SJSA1 (cell line): ENCODE results near the gene PELI3. TPM values are rescaled to one million over a fixed set of nuclear protein-coding genes. Genes with fewer than 3 reads are reported as not detected.
"Not testable (repeated sequence)": the region's sequence is repeated elsewhere in the genome, so short reads cannot be mapped to it uniquely, and the experiment has no call there.

Experiments
- DNase-seq, 2 experiments: peaks; one replicate each; pipeline ENCODE4 v3.0.0-alpha.2; 2015 to 2020; ENCODE audit warnings: low spot score in 2 of 2, low read depth in 1 of 2
- H3K27ac ChIP-seq: fragments of 250-450 bp; sonication (Bioruptor Pico); 2 replicates; pipeline ENCODE4 v1.5.1; 2020; ENCODE audit warnings: mild to moderate bottlenecking, moderate library complexity
- H3K27me3 ChIP-seq: fragments of 250-450 bp; sonication (Bioruptor Pico); replicated peaks from 2 replicates; pipeline ENCODE4 v1.5.1; 2020; ENCODE audit warnings: mild to moderate bottlenecking, moderate library complexity
- H3K36me3 ChIP-seq: fragments of 250-450 bp; sonication (Bioruptor Pico); 2 replicates; pipeline ENCODE4 v1.5.1; 2020; ENCODE audit warnings: mild to moderate bottlenecking
- H3K4me1 ChIP-seq: fragments of 250-450 bp; sonication (Bioruptor Pico); replicated peaks from 2 replicates; pipeline ENCODE4 v1.6.1; 2021; ENCODE audit warnings: mild to moderate bottlenecking
- H3K4me3 ChIP-seq: fragments of 250-450 bp; sonication (Bioruptor Pico); 2 replicates; pipeline ENCODE4 v1.5.1; 2020; ENCODE audit warnings: mild to moderate bottlenecking
- H3K9me3 ChIP-seq: fragments of 250-450 bp; sonication (Bioruptor Pico); replicated peaks from 2 replicates; pipeline ENCODE4 v1.5.1; 2020; ENCODE audit warnings: mild to moderate bottlenecking
- total RNA-seq: library from RNA; depleted of rRNA; stranded (reverse); fragments of >200 nt; shearing (Covaris generic); gene quantifications from 2 replicates; pipeline ENCODE4 v1.2.3, GENCODE V29; 2014

Gene PELI3
- total RNA-seq, 1 experiment from 2014 or later = 11.1 TPM

DNA sequence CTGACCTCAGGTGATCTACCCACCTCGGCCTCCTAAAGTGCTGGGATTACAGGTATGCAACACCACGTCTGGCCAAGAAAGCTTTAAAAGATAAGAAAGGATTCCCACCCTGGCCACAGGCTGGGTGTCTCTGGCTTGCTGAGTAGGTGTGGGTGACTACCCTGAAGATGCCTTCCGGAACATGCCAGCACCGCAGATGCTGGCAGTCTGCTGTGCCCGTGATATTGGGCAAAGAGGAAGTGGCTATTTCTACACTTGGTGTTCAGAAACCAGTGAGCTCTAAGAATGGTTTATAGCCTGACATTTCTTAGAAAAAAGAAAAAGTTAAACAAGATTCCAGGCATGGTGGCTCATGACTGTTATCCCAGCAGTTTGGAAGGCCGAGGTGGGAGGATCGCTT lies 34.1 kb upstream of the PELI3 start:
- no peak overlapping the region for H3K4me3 ChIP-seq
- no peak for DNase-seq
- H3K9me3 ChIP-seq = no peaks in the 10 kb centered on the region
- no peaks in the 10 kb centered on the region for H3K27me3 ChIP-seq
- no peaks in the 10 kb centered on the region; the same call in 1 of the 2 replicates for H3K4me1 ChIP-seq
- no peak overlapping the region for H3K27ac ChIP-seq
- H3K36me3 ChIP-seq = peaks cover 34% of the 10 kb centered on the region

GRCh38 chr11:66437979-66438503 lies 28.7 kb upstream of the PELI3 start:
- Histone ChIP-seq H3K9me3 (no peaks in the 10 kb centered on the region), H3K27me3 (no peaks in the 10 kb centered on the region), H3K4me1 (peaks cover 6% of the 10 kb centered on the region), H3K27ac (peak overlapping the region; percentile 33; the same call in 1 of the 2 replicates), H3K36me3 (peaks cover 29% of the 10 kb centered on the region), H3K4me3 (peak overlapping the region; percentile 65)
- no peak for DNase-seq

- Histone ChIP-seq H3K9me3 (peaks cover 4% of the 10 kb centered on the region; the same call in 1 of the 2 replicates), H3K36me3 (peaks cover 27% of the 10 kb centered on the region), H3K4me3 (peak within 1 kb of the TSS; percentile 65), H3K27me3 (no peaks in the 10 kb centered on the region), H3K4me1 (peaks cover 13% of the 10 kb centered on the region), H3K27ac (peak within 1 kb of the TSS; percentile 33)
- peak; percentile 96 to 98 for DNase-seq
These were observed 27.9 kb upstream of the PELI3 start, which contains the start of gene MRPL11 for GRCh38 chr11:66438504-66439466. TSS of gene MRPL11 (minus strand) at chr11:66438848. CDS start at chr11:66438754, 94 bp downstream.

DNA sequence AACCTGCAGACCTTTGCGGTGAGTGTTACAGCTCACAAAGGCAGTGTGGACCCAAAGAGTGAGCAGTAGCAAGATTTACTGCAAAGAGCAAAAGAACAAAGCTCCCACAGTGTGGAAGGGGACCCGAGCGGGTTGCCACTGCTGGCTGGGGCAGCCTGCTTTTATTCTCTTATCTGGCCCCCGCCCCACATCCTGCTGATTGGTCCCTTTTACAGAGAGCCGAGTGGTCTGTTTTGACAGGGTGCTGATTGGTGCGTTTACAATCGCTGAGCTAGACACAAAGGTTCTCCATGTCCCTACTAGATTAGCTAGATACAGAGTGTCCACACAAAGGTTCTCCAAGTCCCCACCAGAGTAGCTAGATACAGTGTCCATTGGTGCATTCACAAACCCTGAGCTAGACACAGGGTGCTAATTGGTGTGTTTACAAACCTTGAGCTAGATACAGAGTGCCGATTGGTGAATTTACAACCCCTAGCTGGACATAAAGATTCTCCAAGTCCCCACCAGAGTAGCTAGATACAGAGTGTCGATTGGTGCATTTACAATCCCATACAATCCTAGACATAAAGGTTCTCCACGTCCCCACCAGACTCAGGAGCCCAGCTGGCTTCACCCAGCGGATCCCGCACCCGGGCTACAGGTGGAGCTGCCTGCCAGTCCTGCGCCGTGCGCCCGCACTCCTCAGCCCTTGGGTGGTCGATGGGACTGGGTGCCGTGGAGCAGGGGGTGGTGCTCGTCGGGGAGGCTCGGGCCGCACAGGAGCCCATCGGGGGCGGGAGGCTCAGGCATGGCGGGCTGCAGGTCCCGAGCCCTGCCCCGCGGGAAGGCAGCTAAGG lies 26.4 kb upstream of the PELI3 start:
- not testable (repeated sequence) for H3K27me3 ChIP-seq, H3K4me3 ChIP-seq, DNase-seq, H3K27ac ChIP-seq, H3K9me3 ChIP-seq
- Histone ChIP-seq H3K36me3 (peaks cover 21% of the 10 kb centered on the region), H3K4me1 (peaks cover 19% of the 10 kb centered on the region)

- not testable (repeated sequence) for H3K9me3 ChIP-seq, H3K27ac ChIP-seq, H3K27me3 ChIP-seq, H3K4me3 ChIP-seq, DNase-seq
- Histone ChIP-seq H3K36me3 (peaks cover 15% of the 10 kb centered on the region), H3K4me1 (peaks cover 19% of the 10 kb centered on the region)
These were observed 25.8 kb upstream of the PELI3 start for GRCh38 chr11:66440940-66441282.

- H3K27ac ChIP-seq = peak overlapping the region; percentile 40
These were observed 23.1 kb upstream of the PELI3 start for GRCh38 chr11:66443602-66444001.

DNA sequence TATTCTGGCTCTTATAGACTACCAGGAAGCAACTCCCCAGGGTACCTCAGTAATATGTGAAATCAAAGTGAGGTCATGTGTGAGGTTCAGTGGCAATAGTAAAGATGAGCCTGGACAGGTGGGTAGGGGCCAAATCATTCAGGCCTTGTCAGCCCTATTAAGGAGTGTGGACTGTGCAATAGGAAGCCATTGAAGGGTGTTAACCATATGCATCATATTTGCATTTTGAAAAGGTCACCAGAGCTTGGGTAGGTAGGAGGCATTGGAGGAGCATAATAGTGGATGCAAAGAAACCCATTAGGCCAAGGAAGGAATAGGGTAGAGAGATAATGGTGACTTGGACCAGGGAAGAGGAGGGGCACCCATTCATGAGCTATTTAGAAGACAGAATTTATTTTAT lies 19.7 kb upstream of the PELI3 start:
- no peaks in the 10 kb centered on the region for H3K36me3 ChIP-seq
- no peak overlapping the region for H3K27ac ChIP-seq
- no peak overlapping the region for H3K4me3 ChIP-seq
- H3K9me3 ChIP-seq = peaks cover 8% of the 10 kb centered on the region
- DNase-seq = no peak
- H3K27me3 ChIP-seq = peaks cover 19% of the 10 kb centered on the region
- peaks cover 14% of the 10 kb centered on the region for H3K4me1 ChIP-seq

More at GRCh38 chr11:66443602-66444001, 23.1 kb upstream of the PELI3 start:
- H3K9me3 ChIP-seq = peaks cover 8% of the 10 kb centered on the region
- no peak overlapping the region for H3K4me3 ChIP-seq
- peak in 1 of 2 experiments; percentile 78 for DNase-seq
- H3K4me1 ChIP-seq = peaks cover 14% of the 10 kb centered on the region
- peaks cover under 1% of the 10 kb centered on the region; the same call in 1 of the 2 replicates for H3K36me3 ChIP-seq
- H3K27me3 ChIP-seq = peaks cover 8% of the 10 kb centered on the region

- peaks cover 5% of the 10 kb centered on the region for H3K9me3 ChIP-seq
- peaks cover 19% of the 10 kb centered on the region for H3K27me3 ChIP-seq
- H3K4me3 ChIP-seq = no peak overlapping the region
- H3K4me1 ChIP-seq = peaks cover 9% of the 10 kb centered on the region
- no peaks in the 10 kb centered on the region for H3K36me3 ChIP-seq
- DNase-seq = no peak
- no peak overlapping the region for H3K27ac ChIP-seq
These were observed 18.2 kb upstream of the PELI3 start for GRCh38 chr11:66448523-66448922.

DNA sequence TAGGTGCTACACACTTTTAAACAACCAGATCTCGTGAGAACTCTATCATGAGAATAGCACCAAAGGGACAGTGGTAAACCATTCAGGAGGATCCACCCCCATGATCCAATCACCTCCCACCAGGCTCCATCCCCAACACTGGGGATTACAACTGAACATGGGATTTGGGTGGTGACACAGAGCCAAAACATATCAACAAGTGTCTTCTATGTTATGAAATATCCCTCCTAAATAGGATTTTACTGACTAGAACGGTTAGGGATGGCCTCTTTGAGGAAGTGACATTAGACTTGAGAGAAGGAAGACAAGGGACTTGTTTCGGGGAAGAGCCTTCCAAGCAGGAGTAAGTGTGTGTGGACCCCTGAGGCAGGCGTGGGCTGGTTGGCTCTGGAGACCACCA lies 16.1 kb upstream of the PELI3 start:
- 0 out of 2 replicates have a peak, but pooled peaks cover 6% of the 10 kb centered on the region for H3K4me1 ChIP-seq
- H3K9me3 ChIP-seq = no peaks in the 10 kb centered on the region; the same call in 1 of the 2 replicates
- no peak for DNase-seq
- no peaks in the 10 kb centered on the region for H3K36me3 ChIP-seq
- H3K27me3 ChIP-seq = peaks cover 24% of the 10 kb centered on the region
- no peak overlapping the region for H3K4me3 ChIP-seq
- H3K27ac ChIP-seq = no peak overlapping the region

GRCh38 chr11:66451663-66452062 lies 15.0 kb upstream of the PELI3 start:
- H3K9me3 ChIP-seq = no peaks in the 10 kb centered on the region; the same call in 1 of the 2 replicates
- DNase-seq = no peak
- 0 out of 2 replicates have a peak, but pooled peaks cover 6% of the 10 kb centered on the region for H3K4me1 ChIP-seq
- peaks cover 24% of the 10 kb centered on the region for H3K27me3 ChIP-seq
- H3K36me3 ChIP-seq = no peaks in the 10 kb centered on the region
- H3K27ac ChIP-seq = no peak overlapping the region
- H3K4me3 ChIP-seq = no peak overlapping the region

DNA sequence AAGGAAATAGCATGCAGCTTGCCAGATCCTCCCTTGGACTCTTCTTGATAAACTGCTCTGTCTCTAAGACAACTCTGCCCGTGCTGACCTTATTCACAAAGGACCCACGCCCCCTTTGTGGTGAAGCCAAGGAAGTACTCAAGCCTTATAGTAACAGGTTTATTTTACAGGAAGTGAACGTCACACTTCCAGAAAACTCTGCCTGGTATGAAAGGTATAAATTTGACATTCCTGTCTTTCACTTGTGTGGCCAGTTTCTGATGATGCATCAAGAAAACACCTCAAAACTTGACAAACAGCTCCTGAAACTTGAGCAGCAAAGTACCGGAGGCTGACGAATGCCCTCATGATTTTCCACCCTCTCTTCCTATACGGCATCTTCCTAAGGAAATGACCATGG lies 12.5 kb upstream of the PELI3 start:
- Histone ChIP-seq H3K27me3 (peaks cover 12% of the 10 kb centered on the region), H3K4me3 (no peak overlapping the region), H3K27ac (no peak overlapping the region), H3K9me3 (no peaks in the 10 kb centered on the region), H3K36me3 (no peaks in the 10 kb centered on the region), H3K4me1 (0 out of 2 replicates have a peak, but pooled peaks cover 6% of the 10 kb centered on the region)
- DNase-seq = no peak

DNA sequence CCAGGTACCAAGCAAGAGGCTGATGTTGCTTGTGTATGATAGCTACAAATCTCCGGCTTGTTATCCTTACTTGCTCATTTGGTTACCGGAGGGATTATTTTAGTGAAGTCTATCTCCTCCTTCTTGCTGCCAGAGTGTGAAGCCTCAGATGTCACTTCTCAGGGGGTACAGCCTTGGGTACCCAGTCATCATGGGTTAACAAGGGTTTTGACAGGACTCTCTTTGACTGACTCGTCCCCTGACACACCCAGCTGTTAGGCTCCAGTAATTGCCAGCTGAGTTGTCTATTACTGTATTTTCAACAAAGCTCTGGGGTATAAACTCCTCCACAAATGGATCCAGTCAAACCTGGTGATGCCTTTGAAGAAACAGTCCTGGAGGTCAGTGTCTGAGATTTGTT lies 11.9 kb upstream of the PELI3 start:
- Histone ChIP-seq H3K4me1 (0 out of 2 replicates have a peak, but pooled peaks cover 6% of the 10 kb centered on the region), H3K27me3 (peaks cover 12% of the 10 kb centered on the region), H3K36me3 (no peaks in the 10 kb centered on the region), H3K27ac (no peak overlapping the region), H3K9me3 (no peaks in the 10 kb centered on the region), H3K4me3 (no peak overlapping the region)
- DNase-seq = no peak

- Histone ChIP-seq H3K27ac (no peak overlapping the region), H3K36me3 (no peaks in the 10 kb centered on the region), H3K4me3 (no peak overlapping the region), H3K4me1 (0 out of 2 replicates have a peak, but pooled peaks cover 6% of the 10 kb centered on the region), H3K27me3 (peaks cover 5% of the 10 kb centered on the region; the same call in 1 of the 2 replicates), H3K9me3 (peaks cover 14% of the 10 kb centered on the region)
- DNase-seq = no peak
These were observed 8.9 kb upstream of the PELI3 start for GRCh38 chr11:66457826-66458225.
